Erythroblast (primary cell): ENCODE data around the gene TMC5.
"Not testable (repeated sequence)": the region's sequence is repeated elsewhere in the genome, so short reads cannot be mapped to it uniquely, and the experiment has no call there.

Experiments used
- DNase-seq, 2 experiments: peaks; one replicate each; lab custom pipeline; 2025; lab: John Stamatoyannopoulos, UW
- GATA1 ChIP-seq: IDR thresholded peaks from 2 replicates; pipeline ENCODE4 v1.6.1; 2011; ENCODE audit warnings: low read depth, mild to moderate bottlenecking, control low read depth, low read length, moderate library complexity
- POLR2A ChIP-seq: IDR thresholded peaks from 2 replicates; pipeline ENCODE4 v1.6.1; 2011; ENCODE audit warnings: mild to moderate bottlenecking, low read length

Gene TMC5

GRCh38 chr16:19417640-19418039 is at the start of gene TMC5:
TSS of gene TMC5 (plus strand) at chr16:19417883. CDS start at chr16:19440039, 22,156 bp downstream.
- peak; percentile 72 to 77 for DNase-seq
- TF ChIP-seq GATA1 = no peak
- no peak for TF ChIP-seq POLR2A

- not testable (repeated sequence) for DNase-seq
Observed at GRCh38 chr16:19372541-19372940, 45.1 kb upstream of the TMC5 start.

- DNase-seq = no peak
- no peak for TF ChIP-seq POLR2A
- TF ChIP-seq GATA1 = no peak
Observed at GRCh38 chr16:19374402-19374801, 43.3 kb upstream of the TMC5 start.

- TF ChIP-seq GATA1 = no peak
- no peak for TF ChIP-seq POLR2A
- peak; percentile 53 to 69 for DNase-seq
Observed at GRCh38 chr16:19375561-19376158, 42.0 kb upstream of the TMC5 start.

- peak; percentile 4 to 20 for DNase-seq
Observed at GRCh38 chr16:19377864-19378263, 39.8 kb upstream of the TMC5 start.

GRCh38 chr16:19378511-19378910 is 39.2 kb upstream of the TMC5 start:
- TF ChIP-seq POLR2A = no peak
- no peak for TF ChIP-seq GATA1
- DNase-seq = no peak

More at GRCh38 chr16:19377864-19378263, 39.8 kb upstream of the TMC5 start:
- TF ChIP-seq POLR2A (no peak), GATA1 (no peak)

- no peak for TF ChIP-seq GATA1
Observed at GRCh38 chr16:19379838-19380237, 37.8 kb upstream of the TMC5 start.

GRCh38 chr16:19380328-19380727 is 37.4 kb upstream of the TMC5 start:
- TF ChIP-seq POLR2A = no peak
- TF ChIP-seq GATA1 = no peak

More at GRCh38 chr16:19379838-19380237, 37.8 kb upstream of the TMC5 start:
- DNase-seq = no peak

GRCh38 chr16:19382084-19382801 is 35.4 kb upstream of the TMC5 start:
- DNase-seq = peak in 1 of 2 experiments; percentile 13
- TF ChIP-seq GATA1 (no peak), POLR2A (no peak)

More at GRCh38 chr16:19380328-19380727, 37.4 kb upstream of the TMC5 start:
- DNase-seq = no peak

GRCh38 chr16:19382887-19383816 is 34.5 kb upstream of the TMC5 start:
- no peak for DNase-seq
- TF ChIP-seq POLR2A (no peak), GATA1 (no peak)

GRCh38 chr16:19384656-19385055 is 33.0 kb upstream of the TMC5 start:
- no peak for TF ChIP-seq GATA1
- DNase-seq = no peak

- DNase-seq = no peak
- no peak for TF ChIP-seq POLR2A
- TF ChIP-seq GATA1 = no peak
Observed at GRCh38 chr16:19386525-19386924, 31.2 kb upstream of the TMC5 start.

GRCh38 chr16:19389246-19389645 is 28.4 kb upstream of the TMC5 start:
- TF ChIP-seq POLR2A (no peak), GATA1 (no peak)
- DNase-seq = peak; percentile 74 to 83

- not testable (repeated sequence) for DNase-seq
Observed at GRCh38 chr16:19391185-19391776, 26.4 kb upstream of the TMC5 start.
